ENCODE measurements around the gene SIGLEC11.
A peak's percentile ranks its signal among the peaks of the same experiment; 100 is the strongest.
"Not testable (repeated sequence)": the region's sequence is repeated elsewhere in the genome, so short reads cannot be mapped to it uniquely, and the experiment has no call there.

The SIGLEC11 gene

GRCh38 chr19:49960980-49961379, at the start of gene SIGLEC11:
Gene SIGLEC11 (minus strand): TSS chr19:49961172. CDS start chr19:49961081, 91 bp downstream.
- not testable (repeated sequence) for H3K27ac ChIP-seq (ENCODE audit: low read depth, low read length, poor library complexity, severe bottlenecking); H3K4me2 ChIP-seq (ENCODE audit: low read length); H3K9ac ChIP-seq (ENCODE audit: low read length); H4K20me1 ChIP-seq (ENCODE audit: insufficient read depth, low read length); H3K36me3 ChIP-seq (ENCODE audit: insufficient read depth, low read length); H3K79me2 ChIP-seq (ENCODE audit: insufficient read depth, low read length); H3K27me3 ChIP-seq (ENCODE audit: insufficient read depth, low read length); H3K9me3 ChIP-seq (ENCODE audit: low read length); H3F3A ChIP-seq (ENCODE audit: insufficient read depth, low read length); H2AFZ ChIP-seq (ENCODE audit: low read length); H3K4me1 ChIP-seq (ENCODE audit: insufficient read depth, low read length, severe bottlenecking); H3K9me2 ChIP-seq (ENCODE audit: low read depth, low read length); H3K4me3 ChIP-seq (ENCODE audit: low read depth, low read length, poor library complexity, severe bottlenecking)

GRCh38 chr19:50008532-50008931, 47.6 kb upstream of the SIGLEC11 start:
- TF ChIP-seq CTCF (IDR thresholded peaks at IDR 0.05; ENCODE audit: low read length) (peak; percentile 73), EZH2 (IDR thresholded peaks at IDR 0.05; ENCODE audit: borderline replicate concordance, low read length) (no peak)
- peaks cover 44% of the 10 kb centered on the region for H3K36me3 ChIP-seq (ENCODE audit: insufficient read depth, low read length)
- no peaks in the 10 kb centered on the region for H3K79me2 ChIP-seq (ENCODE audit: insufficient read depth, low read length)
- H3K27me3 ChIP-seq (ENCODE audit: insufficient read depth, low read length) = no peaks in the 10 kb centered on the region
- H3F3A ChIP-seq (ENCODE audit: insufficient read depth, low read length) = no peaks in the 10 kb centered on the region
- no peaks in the 10 kb centered on the region for H3K4me1 ChIP-seq (ENCODE audit: insufficient read depth, low read length, severe bottlenecking)
- H4K20me1 ChIP-seq (ENCODE audit: insufficient read depth, low read length) = no peaks in the 10 kb centered on the region
- H3K4me2 ChIP-seq (ENCODE audit: low read length) = no peak overlapping the region
- no peak overlapping the region for H2AFZ ChIP-seq (ENCODE audit: low read length)
- no peak overlapping the region for H3K27ac ChIP-seq (ENCODE audit: low read depth, low read length, poor library complexity, severe bottlenecking)
- H3K9ac ChIP-seq (ENCODE audit: low read length) = no peak overlapping the region
- no peaks in the 10 kb centered on the region for H3K9me2 ChIP-seq (ENCODE audit: low read depth, low read length)
- H3K4me3 ChIP-seq (ENCODE audit: low read depth, low read length, poor library complexity, severe bottlenecking) = no peak overlapping the region
- no peaks in the 10 kb centered on the region for H3K9me3 ChIP-seq (ENCODE audit: low read length)

- Histone ChIP-seq H3K4me1 (ENCODE audit: insufficient read depth, low read length, severe bottlenecking) (no peaks in the 10 kb centered on the region), H3K4me2 (ENCODE audit: low read length) (no peak overlapping the region), H3K9ac (ENCODE audit: low read length) (no peak overlapping the region), H3K27me3 (ENCODE audit: insufficient read depth, low read length) (no peaks in the 10 kb centered on the region), H2AFZ (ENCODE audit: low read length) (no peak overlapping the region), H3K9me2 (ENCODE audit: low read depth, low read length) (no peaks in the 10 kb centered on the region), H4K20me1 (ENCODE audit: insufficient read depth, low read length) (no peaks in the 10 kb centered on the region), H3K27ac (ENCODE audit: low read depth, low read length, poor library complexity, severe bottlenecking) (no peak overlapping the region), H3K79me2 (ENCODE audit: insufficient read depth, low read length) (no peaks in the 10 kb centered on the region), H3K4me3 (ENCODE audit: low read depth, low read length, poor library complexity, severe bottlenecking) (no peak overlapping the region), H3K36me3 (ENCODE audit: insufficient read depth, low read length) (peaks cover 44% of the 10 kb centered on the region), H3K9me3 (ENCODE audit: low read length) (no peaks in the 10 kb centered on the region), H3F3A (ENCODE audit: insufficient read depth, low read length) (no peaks in the 10 kb centered on the region)
- TF ChIP-seq CTCF (IDR thresholded peaks at IDR 0.05; ENCODE audit: low read length) = no peak
Measured at GRCh38 chr19:50007947-50008346, 47.0 kb upstream of the SIGLEC11 start.

GRCh38 chr19:50007170-50007569, 46.2 kb upstream of the SIGLEC11 start:
- peaks cover 47% of the 10 kb centered on the region for H3K36me3 ChIP-seq (ENCODE audit: insufficient read depth, low read length)
- H3K27ac ChIP-seq (ENCODE audit: low read depth, low read length, poor library complexity, severe bottlenecking) = no peak overlapping the region

More at GRCh38 chr19:50007170-50007569, 46.2 kb upstream of the SIGLEC11 start:
- Histone ChIP-seq H3K9me2 (ENCODE audit: low read depth, low read length) (no peaks in the 10 kb centered on the region), H3K4me3 (ENCODE audit: low read depth, low read length, poor library complexity, severe bottlenecking) (no peak overlapping the region), H3K4me1 (ENCODE audit: insufficient read depth, low read length, severe bottlenecking) (no peaks in the 10 kb centered on the region), H4K20me1 (ENCODE audit: insufficient read depth, low read length) (no peaks in the 10 kb centered on the region), H3K79me2 (ENCODE audit: insufficient read depth, low read length) (no peaks in the 10 kb centered on the region), H2AFZ (ENCODE audit: low read length) (no peak overlapping the region), H3F3A (ENCODE audit: insufficient read depth, low read length) (no peaks in the 10 kb centered on the region), H3K27me3 (ENCODE audit: insufficient read depth, low read length) (no peaks in the 10 kb centered on the region), H3K4me2 (ENCODE audit: low read length) (no peak overlapping the region), H3K9me3 (ENCODE audit: low read length) (no peaks in the 10 kb centered on the region), H3K9ac (ENCODE audit: low read length) (no peak overlapping the region)
- no peak for TF ChIP-seq CTCF (IDR thresholded peaks at IDR 0.05; ENCODE audit: low read length)
- no peak for TF ChIP-seq EZH2 (IDR thresholded peaks at IDR 0.05; ENCODE audit: borderline replicate concordance, low read length)

Measured in OCI-LY1 (cell line).